GM18508 (cell line): ENCODE results near the gene LSMEM2.

Source experiments
- ATAC-seq: cut with Tn5 transposase; IDR thresholded peaks from one replicate; pipeline ENCODE4 v1.9.1; 2021; ENCODE audit warnings: moderate number of reproducible peaks; ENCODE audit not compliant: insufficient read depth, unreplicated experiment

Gene LSMEM2

GRCh38 chr3:50333744-50334328 lies 54.9 kb downstream of the LSMEM2 start:
- no peak for ATAC-seq

- no peak for ATAC-seq
Measured at GRCh38 chr3:50334339-50335075, 55.6 kb downstream of the LSMEM2 start.

GRCh38 chr3:50336452-50337174 lies 57.7 kb downstream of the LSMEM2 start:
- peak; percentile 8 for ATAC-seq

DNA sequence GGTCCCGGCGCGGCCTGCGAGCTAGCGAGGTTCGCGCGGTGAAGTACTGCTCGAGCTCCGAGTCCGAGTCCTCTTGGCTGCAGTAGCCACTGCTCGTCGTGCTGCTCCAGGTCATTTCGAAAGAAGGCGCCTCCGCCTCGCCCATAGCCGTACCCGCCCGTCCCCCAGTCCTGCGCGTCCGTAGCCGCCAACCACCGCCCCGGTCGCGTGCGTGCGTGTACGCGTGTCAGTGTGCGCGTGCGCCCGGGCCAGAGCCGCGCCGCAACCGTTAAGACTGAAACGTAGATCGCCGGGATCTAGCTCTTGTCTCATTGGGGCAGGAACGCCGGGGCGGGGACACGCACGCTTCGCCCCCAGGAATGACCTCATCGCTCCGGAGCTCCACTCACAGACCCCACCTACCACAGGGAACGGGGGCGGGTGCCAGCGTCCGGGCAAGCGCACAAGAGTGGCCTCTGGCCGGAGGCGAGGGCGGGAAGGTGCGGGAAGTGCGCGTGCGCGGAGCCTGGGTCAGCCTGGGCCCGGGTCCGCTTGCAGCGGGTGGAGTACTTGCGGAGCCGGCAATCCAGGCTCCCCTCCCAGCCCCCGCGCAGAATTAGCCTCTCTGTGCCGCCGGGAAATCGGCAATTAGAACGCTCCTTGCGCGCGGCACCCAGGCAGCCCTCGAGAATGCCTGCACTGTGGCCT lies 58.4 kb downstream of the LSMEM2 start:
- ATAC-seq = peak; percentile 48
